HEK293 (cell line): ENCODE data around the gene ARFGEF2.
A peak's percentile ranks its signal among the peaks of the same experiment; 100 is the strongest.

ENCODE experiments used
- CTCF ChIA-PET: fragments of 350-600 bp; formaldehyde crosslinking; extraction: SDS; loops from one replicate; lab custom pipeline; 2021; ENCODE audit warnings: antibody characterized with exemption; lab: Yijun Ruan, JAX
- POLR2A ChIA-PET: fragments of 300-600 bp; formaldehyde crosslinking; extraction: SDS; loops from one replicate; lab custom pipeline; 2020; ENCODE audit warnings: antibody characterized with exemption, inconsistent platforms; lab: Yijun Ruan, JAX
- H3K27ac ChIP-seq: fragments of 200-500 bp; sonication (Bioruptor generic); 2 replicates; pipeline ENCODE4 v1.5.1; 2014; ENCODE audit warnings: low read depth, low read length, control low read depth, inconsistent platforms; ENCODE audit errors: extremely low read depth
- H3K36me3 ChIP-seq, 2 experiments: fragments of 200-500 bp in 1 of 2; sonication (Bioruptor generic) in 1 of 2; 1 replicate in 1 of 2; 2 replicates in 1 of 2; pipeline ENCODE4 v1.5.1; 2014 to 2017; ENCODE audit warnings: inconsistent platforms in 2 of 2, low read length in 2 of 2; ENCODE audit not compliant: control insufficient read depth in 2 of 2, insufficient read depth in 1 of 2
- H3K4me1 ChIP-seq: fragments of 200-500 bp; sonication (Bioruptor generic); 2 replicates; pipeline ENCODE4 v1.5.1; 2014; ENCODE audit warnings: mild to moderate bottlenecking, low read length, inconsistent platforms; ENCODE audit not compliant: control insufficient read depth, insufficient read depth
- H3K4me3 ChIP-seq: 2 replicates; pipeline ENCODE4 v1.5.1; 2011; ENCODE audit warnings: low read depth, mild to moderate bottlenecking, control low read depth, low read length, moderate library complexity
- H3K9me3 ChIP-seq: fragments of 200-500 bp; sonication (Bioruptor generic); 2 replicates; pipeline ENCODE4 v1.5.1; 2014; ENCODE audit warnings: low read depth, low read length, inconsistent platforms; ENCODE audit not compliant: control insufficient read depth, insufficient read depth
- GFI1B ChIP-seq: fragments of 450-650 bp; formaldehyde crosslinking; IDR thresholded peaks from 2 replicates; pipeline ENCODE4 v1.5.1; 2016; ENCODE audit warnings: missing biosample characterization, missing genetic modification characterization
- HOXC10 ChIP-seq: sonication (generic); formaldehyde crosslinking; IDR thresholded peaks from 2 replicates; pipeline ENCODE4 v1.8.1; 2023; ENCODE audit warnings: mild to moderate bottlenecking, missing genetic modification reagents
- PRDM10 ChIP-seq: fragments of 450-650 bp; formaldehyde crosslinking; IDR thresholded peaks from 2 replicates; pipeline ENCODE4 v1.5.1; 2016; ENCODE audit warnings: missing biosample characterization, missing genetic modification characterization
- RBAK ChIP-seq: fragments of 450-650 bp; formaldehyde crosslinking; IDR thresholded peaks from 2 replicates; pipeline ENCODE4 v1.5.1; 2016; ENCODE audit warnings: missing biosample characterization, missing genetic modification characterization
- SP7 ChIP-seq: fragments of 450-650 bp; formaldehyde crosslinking; IDR thresholded peaks from 2 replicates; pipeline ENCODE4 v1.5.1; 2016; ENCODE audit warnings: missing biosample characterization, missing genetic modification characterization
- TCF7L2 ChIP-seq: IDR thresholded peaks from 2 replicates; pipeline ENCODE4 v1.6.1; 2011; ENCODE audit warnings: low read depth, mild to moderate bottlenecking, inconsistent platforms, low read length, moderate library complexity, borderline replicate concordance
- ZBTB20 ChIP-seq: fragments of 450-650 bp; formaldehyde crosslinking; IDR thresholded peaks from 2 replicates; pipeline ENCODE4 v1.5.1; 2016; ENCODE audit warnings: missing biosample characterization, missing genetic modification characterization
- ZBTB48 ChIP-seq: fragments of 450-650 bp; formaldehyde crosslinking; IDR thresholded peaks from 2 replicates; pipeline ENCODE4 v1.5.1; 2016; ENCODE audit warnings: missing biosample characterization, missing genetic modification characterization
- ZNF18 ChIP-seq: fragments of 450-650 bp; formaldehyde crosslinking; IDR thresholded peaks from 2 replicates; pipeline ENCODE4 v1.5.1; 2016; ENCODE audit warnings: missing biosample characterization, missing genetic modification characterization
- ZNF202 ChIP-seq: fragments of 450-650 bp; formaldehyde crosslinking; IDR thresholded peaks from 2 replicates; pipeline ENCODE4 v1.5.1; 2016; ENCODE audit warnings: missing biosample characterization, missing genetic modification characterization, borderline replicate concordance
- ZNF600 ChIP-seq: fragments of 450-650 bp; formaldehyde crosslinking; IDR thresholded peaks from 2 replicates; pipeline ENCODE4 v1.5.1; 2016; ENCODE audit warnings: missing biosample characterization, missing genetic modification characterization
- ZNF664 ChIP-seq: fragments of 450-650 bp; formaldehyde crosslinking; IDR thresholded peaks from 2 replicates; pipeline ENCODE4 v1.5.1; 2016; ENCODE audit warnings: missing biosample characterization, missing genetic modification characterization
- ZXDB ChIP-seq: fragments of 450-650 bp; formaldehyde crosslinking; IDR thresholded peaks from 2 replicates; pipeline ENCODE4 v1.5.1; 2016; ENCODE audit warnings: missing biosample characterization, missing genetic modification characterization
- TF ChIP-seq, protein P1 (sequence below): fragments of 450-650 bp; formaldehyde crosslinking; IDR thresholded peaks from 2 replicates; pipeline ENCODE4 v1.5.1; 2016; ENCODE audit warnings: missing biosample characterization, missing genetic modification characterization
- TF ChIP-seq, protein P2 (sequence below): fragments of 450-650 bp; formaldehyde crosslinking; IDR thresholded peaks from 2 replicates; pipeline ENCODE4 v1.5.1; 2016; ENCODE audit warnings: missing biosample characterization, missing genetic modification characterization
- TF ChIP-seq, protein P3 (sequence below): fragments of 450-650 bp; formaldehyde crosslinking; IDR thresholded peaks from 2 replicates; pipeline ENCODE4 v1.5.1; 2016; ENCODE audit warnings: missing biosample characterization, missing genetic modification characterization, low read depth

ARFGEF2 gene

DNA sequence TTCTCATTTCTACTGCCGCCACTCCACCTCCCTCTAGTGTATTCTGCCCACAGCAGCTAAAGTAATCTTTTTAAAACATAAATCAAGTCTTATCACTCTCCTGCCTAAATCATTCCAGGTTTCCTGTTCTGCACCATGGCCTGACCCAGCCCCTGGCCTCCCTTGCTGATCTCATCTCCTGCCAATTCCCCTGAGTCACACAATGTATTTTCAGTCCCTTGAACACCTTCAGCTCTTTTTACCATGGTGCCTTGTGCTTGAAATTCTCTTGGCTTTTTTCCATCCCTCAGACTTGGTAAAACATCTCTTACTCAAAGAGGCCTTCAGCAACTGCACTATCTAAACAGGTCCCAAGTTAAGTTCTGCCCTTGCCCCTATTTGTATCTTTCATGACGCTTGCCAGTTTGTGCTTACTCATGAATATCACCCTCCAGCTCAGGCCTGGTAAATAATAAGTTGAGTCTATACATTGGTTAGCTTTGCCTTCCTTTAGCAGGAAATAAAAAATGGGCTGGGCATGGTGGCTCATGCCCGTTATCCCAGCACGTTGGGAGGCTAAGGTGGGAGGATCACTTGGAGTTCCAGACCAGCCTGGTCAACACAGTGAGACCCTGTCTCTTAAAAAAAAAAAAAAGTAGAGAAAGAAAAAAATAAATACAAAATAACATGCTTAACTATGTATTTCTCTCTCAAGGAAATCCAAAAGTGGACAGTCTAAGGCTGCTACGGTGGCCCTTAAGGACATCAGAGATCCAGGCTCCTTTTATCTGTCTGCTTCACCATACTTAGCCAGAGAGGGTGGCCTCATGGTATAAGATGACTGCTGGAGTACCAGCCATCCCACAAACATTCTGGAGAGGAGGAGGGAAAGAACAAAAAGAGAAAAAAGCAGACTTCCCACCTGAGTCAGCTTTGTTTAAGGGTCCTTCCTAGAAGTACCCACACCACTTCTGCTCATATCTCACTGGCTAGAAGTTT lies 62.2 kb downstream of the ARFGEF2 start:
- Histone ChIP-seq H3K27ac (0 out of 2 replicates have a peak overlapping the region, but pooled peaks have one; percentile 7), H3K4me3 (no peak overlapping the region), H3K9me3 (no peaks in the 10 kb centered on the region), H3K4me1 (no peaks in the 10 kb centered on the region)
- CTCF ChIA-PET: interaction anchor here (0.5 kb wide), 1 partner anchor 261 kb away, joined by 5 read pairs; no protein-coding TSS in a partner anchor
- TF ChIP-seq, protein P1, sequence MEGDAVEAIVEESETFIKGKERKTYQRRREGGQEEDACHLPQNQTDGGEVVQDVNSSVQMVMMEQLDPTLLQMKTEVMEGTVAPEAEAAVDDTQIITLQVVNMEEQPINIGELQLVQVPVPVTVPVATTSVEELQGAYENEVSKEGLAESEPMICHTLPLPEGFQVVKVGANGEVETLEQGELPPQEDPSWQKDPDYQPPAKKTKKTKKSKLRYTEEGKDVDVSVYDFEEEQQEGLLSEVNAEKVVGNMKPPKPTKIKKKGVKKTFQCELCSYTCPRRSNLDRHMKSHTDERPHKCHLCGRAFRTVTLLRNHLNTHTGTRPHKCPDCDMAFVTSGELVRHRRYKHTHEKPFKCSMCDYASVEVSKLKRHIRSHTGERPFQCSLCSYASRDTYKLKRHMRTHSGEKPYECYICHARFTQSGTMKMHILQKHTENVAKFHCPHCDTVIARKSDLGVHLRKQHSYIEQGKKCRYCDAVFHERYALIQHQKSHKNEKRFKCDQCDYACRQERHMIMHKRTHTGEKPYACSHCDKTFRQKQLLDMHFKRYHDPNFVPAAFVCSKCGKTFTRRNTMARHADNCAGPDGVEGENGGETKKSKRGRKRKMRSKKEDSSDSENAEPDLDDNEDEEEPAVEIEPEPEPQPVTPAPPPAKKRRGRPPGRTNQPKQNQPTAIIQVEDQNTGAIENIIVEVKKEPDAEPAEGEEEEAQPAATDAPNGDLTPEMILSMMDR (tag by site-specific recombination): no peak
- TF ChIP-seq PRDM10 (tag by site-specific recombination) (0 out of 2 replicates have a peak, but pooled peaks have one; percentile 28), ZNF600 (tag by site-specific recombination) (peak; percentile 78), ZBTB48 (tag by site-specific recombination) (peak; percentile 75), HOXC10 (CRISPR knock-in tag) (no peak), GFI1B (tag by site-specific recombination) (0 out of 2 replicates have a peak, but pooled peaks have one; percentile 8), ZXDB (tag by site-specific recombination) (0 out of 2 replicates have a peak, but pooled peaks have one; percentile 12), SP7 (peak; percentile 58), ZNF664 (tag by site-specific recombination) (no peak)
- TF ChIP-seq, all 188 proteins: peak for 6
- POLR2A ChIA-PET: no interaction called here
- peaks cover 6 to 62% of the 10 kb centered on the region in 2 experiments; a peak in 2 of 3 replicates for H3K36me3 ChIP-seq

DNA sequence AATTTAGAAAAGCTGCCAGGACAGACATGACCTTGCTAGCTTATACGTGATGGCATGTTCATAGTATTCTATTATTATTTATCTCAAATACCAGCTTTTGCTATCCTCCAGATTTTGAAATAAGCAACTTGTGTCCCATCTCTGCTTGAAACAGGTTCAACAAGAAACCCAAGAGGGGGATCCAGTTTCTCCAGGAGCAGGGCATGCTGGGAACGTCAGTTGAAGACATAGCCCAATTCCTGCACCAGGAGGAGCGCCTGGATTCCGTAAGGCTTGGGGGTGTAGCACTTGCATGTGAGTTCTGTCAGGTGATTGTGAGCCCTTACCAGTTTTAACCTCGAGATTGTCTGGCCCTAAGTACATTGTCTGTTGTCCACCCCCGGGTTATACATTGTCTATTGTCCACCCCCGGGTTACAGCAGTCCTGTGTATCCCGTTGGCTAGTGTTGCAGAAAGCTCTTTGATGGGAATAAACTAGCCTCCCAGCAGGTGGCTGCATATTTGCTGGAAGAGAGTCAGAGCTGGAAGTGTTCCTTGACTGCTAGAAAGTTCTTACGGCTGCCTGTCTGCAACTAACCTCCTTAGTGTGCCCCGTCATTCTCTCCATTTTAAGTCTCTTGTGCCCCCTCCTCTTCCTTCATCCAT lies 63.2 kb downstream of the ARFGEF2 start:
- no peaks in the 10 kb centered on the region for H3K9me3 ChIP-seq
- CTCF ChIA-PET: interaction anchor here (0.5 kb wide), 1 partner anchor 61 kb away, joined by 3 read pairs; no protein-coding TSS in a partner anchor
- H3K4me1 ChIP-seq: no peaks in the 10 kb centered on the region
- H3K4me3 ChIP-seq: no peak overlapping the region
- H3K36me3 ChIP-seq: peaks cover 7 to 72% of the 10 kb centered on the region in 2 experiments; a peak in 2 of 3 replicates
- POLR2A ChIA-PET: no interaction called here
- H3K27ac ChIP-seq: no peak overlapping the region
- TF ChIP-seq, protein P1 (tag by site-specific recombination): no peak
- TF ChIP-seq ZNF18 (no peak), ZBTB48 (tag by site-specific recombination) (no peak), ZNF202 (tag by site-specific recombination) (no peak), ZNF664 (tag by site-specific recombination) (no peak), TCF7L2 (no peak), RBAK (tag by site-specific recombination) (no peak), ZBTB20 (no peak)
- TF ChIP-seq, protein P2, sequence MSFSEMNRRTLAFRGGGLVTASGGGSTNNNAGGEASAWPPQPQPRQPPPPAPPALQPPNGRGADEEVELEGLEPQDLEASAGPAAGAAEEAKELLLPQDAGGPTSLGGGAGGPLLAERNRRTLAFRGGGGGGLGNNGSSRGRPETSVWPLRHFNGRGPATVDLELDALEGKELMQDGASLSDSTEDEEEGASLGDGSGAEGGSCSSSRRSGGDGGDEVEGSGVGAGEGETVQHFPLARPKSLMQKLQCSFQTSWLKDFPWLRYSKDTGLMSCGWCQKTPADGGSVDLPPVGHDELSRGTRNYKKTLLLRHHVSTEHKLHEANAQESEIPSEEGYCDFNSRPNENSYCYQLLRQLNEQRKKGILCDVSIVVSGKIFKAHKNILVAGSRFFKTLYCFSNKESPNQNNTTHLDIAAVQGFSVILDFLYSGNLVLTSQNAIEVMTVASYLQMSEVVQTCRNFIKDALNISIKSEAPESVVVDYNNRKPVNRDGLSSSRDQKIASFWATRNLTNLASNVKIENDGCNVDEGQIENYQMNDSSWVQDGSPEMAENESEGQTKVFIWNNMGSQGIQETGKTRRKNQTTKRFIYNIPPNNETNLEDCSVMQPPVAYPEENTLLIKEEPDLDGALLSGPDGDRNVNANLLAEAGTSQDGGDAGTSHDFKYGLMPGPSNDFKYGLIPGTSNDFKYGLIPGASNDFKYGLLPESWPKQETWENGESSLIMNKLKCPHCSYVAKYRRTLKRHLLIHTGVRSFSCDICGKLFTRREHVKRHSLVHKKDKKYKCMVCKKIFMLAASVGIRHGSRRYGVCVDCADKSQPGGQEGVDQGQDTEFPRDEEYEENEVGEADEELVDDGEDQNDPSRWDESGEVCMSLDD: no peak
- TF ChIP-seq, protein P3, sequence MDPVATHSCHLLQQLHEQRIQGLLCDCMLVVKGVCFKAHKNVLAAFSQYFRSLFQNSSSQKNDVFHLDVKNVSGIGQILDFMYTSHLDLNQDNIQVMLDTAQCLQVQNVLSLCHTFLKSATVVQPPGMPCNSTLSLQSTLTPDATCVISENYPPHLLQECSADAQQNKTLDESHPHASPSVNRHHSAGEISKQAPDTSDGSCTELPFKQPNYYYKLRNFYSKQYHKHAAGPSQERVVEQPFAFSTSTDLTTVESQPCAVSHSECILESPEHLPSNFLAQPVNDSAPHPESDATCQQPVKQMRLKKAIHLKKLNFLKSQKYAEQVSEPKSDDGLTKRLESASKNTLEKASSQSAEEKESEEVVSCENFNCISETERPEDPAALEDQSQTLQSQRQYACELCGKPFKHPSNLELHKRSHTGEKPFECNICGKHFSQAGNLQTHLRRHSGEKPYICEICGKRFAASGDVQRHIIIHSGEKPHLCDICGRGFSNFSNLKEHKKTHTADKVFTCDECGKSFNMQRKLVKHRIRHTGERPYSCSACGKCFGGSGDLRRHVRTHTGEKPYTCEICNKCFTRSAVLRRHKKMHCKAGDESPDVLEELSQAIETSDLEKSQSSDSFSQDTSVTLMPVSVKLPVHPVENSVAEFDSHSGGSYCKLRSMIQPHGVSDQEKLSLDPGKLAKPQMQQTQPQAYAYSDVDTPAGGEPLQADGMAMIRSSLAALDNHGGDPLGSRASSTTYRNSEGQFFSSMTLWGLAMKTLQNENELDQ (tag by site-specific recombination): no peak
